Sigmoid colon (tissue), 7 donors: ENCODE results near the gene TIAM1. TPM values are rescaled to one million over a fixed set of nuclear protein-coding genes. Genes with fewer than 3 reads are reported as not detected.

Experiments
- DNase-seq: peaks from one replicate; pipeline ENCODE4 v3.0.0-alpha.2; 2019
- H3K27ac ChIP-seq, 4 donors: fragments of 200-600 bp; sonication (generic); one replicate each; pipeline ENCODE4 v1.5.1; 2016 to 2019; ENCODE audit warnings: mild to moderate bottlenecking in 1 of 4
- H3K27me3 ChIP-seq, 3 donors: fragments of 200-600 bp; sonication (generic); one replicate each; pipeline ENCODE4 v1.5.1; 2019; ENCODE audit warnings: mild to moderate bottlenecking in 1 of 3
- H3K36me3 ChIP-seq, 4 donors: fragments of 200-600 bp; sonication (generic); one replicate each; pipeline ENCODE4 v1.5.1; 2016 to 2019
- H3K4me1 ChIP-seq, 4 donors: fragments of 200-600 bp; sonication (generic); one replicate each; pipeline ENCODE4 v1.5.1; 2017 to 2019
- H3K4me3 ChIP-seq, 4 donors: fragments of 200-600 bp; sonication (generic); one replicate each; pipeline ENCODE4 v1.5.1; 2017 to 2019; ENCODE audit warnings: mild to moderate bottlenecking in 2 of 4, moderate library complexity in 1 of 4
- H3K9me3 ChIP-seq, 4 donors: fragments of 200-600 bp in 3 of 4; sonication (generic) in 3 of 4; one replicate each; pipeline versions ENCODE4 v1.5.1 to v1.6.1; 2013 to 2019
- CTCF ChIP-seq, 4 experiments: fragments of 450-650 bp in 3 of 4; fragments of 200-600 bp in 1 of 4; IDR thresholded peaks; one replicate each; pipeline ENCODE4 v1.5.1; 2016 to 2019; ENCODE audit warnings: antibody characterized with exemption in 4 of 4, mild to moderate bottlenecking in 3 of 4, moderate library complexity in 2 of 4
- EP300 ChIP-seq, 4 donors: sonication (generic); formaldehyde crosslinking; IDR thresholded peaks; one replicate each; pipeline ENCODE4 v1.6.1; 2017; ENCODE audit warnings: antibody characterized with exemption in 4 of 4
- POLR2A ChIP-seq, 2 donors: fragments of 450-650 bp; IDR thresholded peaks; one replicate each; pipeline ENCODE4 v1.6.1; 2016; ENCODE audit warnings: antibody characterized with exemption in 2 of 2, mild to moderate bottlenecking in 2 of 2, moderate library complexity in 2 of 2
- POLR2AphosphoS5 ChIP-seq, 4 donors: sonication (generic); formaldehyde crosslinking; IDR thresholded peaks; one replicate each; pipeline ENCODE4 v1.6.1; 2017; ENCODE audit warnings: antibody characterized with exemption in 4 of 4
- WGBS, 2 donors: extraction: QIAGEN DNeasy Blood & Tissue Kit; methylation state at CpG; one replicate each; pipeline ENCODE4 v1.1.7; 2013; 5-methylcytosine and 5-hydroxymethylcytosine counted together
- intact Hi-C: fragments of 100-400 bp; cut with DNase I; formaldehyde crosslinking; loops from one replicate; pipeline ENCODE4 v1.15.1; 2023
- polyA plus RNA-seq, 3 donors: library from polyadenylated mRNA; stranded (reverse); fragments of 200-250 nt; gene quantifications; one replicate each; pipeline ENCODE4 v1.2.3, GENCODE V29; 2013
- total RNA-seq, 4 donors: library from RNA; depleted of rRNA; stranded (reverse); fragments of >200 nt; gene quantifications; one replicate each; pipeline ENCODE4 v1.1.0, GENCODE V29; 2016
- donor health status: healthy with polysubstance abuse.
- donor health status: Bipolar disorder and iron deficiency.
- donor health status: healthy.

The TIAM1 gene
- total and polyA plus RNA-seq, 7 donors = 1.2 to 20.5 (median 8.6) TPM

DNA sequence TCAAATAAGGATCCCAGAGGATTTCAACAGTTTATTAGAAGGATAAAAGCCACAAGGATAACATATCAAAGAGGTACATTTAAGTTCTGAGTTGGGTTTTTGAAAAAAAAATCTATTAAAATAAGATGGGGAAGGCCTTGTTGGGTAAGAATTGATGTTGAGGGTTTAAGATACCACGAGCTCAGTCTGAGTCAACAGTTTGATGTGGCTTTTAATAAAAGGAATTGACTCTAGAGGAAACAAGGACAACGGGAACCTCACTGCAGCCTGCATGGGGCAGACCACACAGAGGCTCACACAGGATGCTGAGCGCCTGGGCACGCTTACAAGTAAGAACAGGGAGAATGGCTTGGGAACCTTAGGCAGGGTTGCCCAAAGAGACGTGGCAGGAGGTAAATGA is 107.5 kb downstream of the TIAM1 start:
- intact Hi-C loops = no loop called here
- DNase-seq = no peak
- no peaks in the 10 kb centered on the region for H3K4me1 ChIP-seq
- no peak overlapping the region for H3K4me3 ChIP-seq
- H3K36me3 ChIP-seq = no peaks in the 10 kb centered on the region
- peaks cover 0 to 3% (median 0%) of the 10 kb centered on the region in 4 donors for H3K9me3 ChIP-seq
- 68 to 78% methylated on average over 5 of the region's 5 CpGs for WGBS, 2 donors
- no peak for TF ChIP-seq EP300 (IDR thresholded peaks at IDR 0.05)
- TF ChIP-seq POLR2A (IDR thresholded peaks at IDR 0.05) = no peak
- TF ChIP-seq POLR2AphosphoS5 (IDR thresholded peaks at IDR 0.05) = no peak
- no peak for TF ChIP-seq CTCF (IDR thresholded peaks at IDR 0.05)
- H3K27me3 ChIP-seq = no peaks in the 10 kb centered on the region
- H3K27ac ChIP-seq = no peak overlapping the region

GRCh38 chr21:31235671-31236450 is 108.2 kb downstream of the TIAM1 start:
- no peaks in the 10 kb centered on the region for H3K27me3 ChIP-seq
- H3K9me3 ChIP-seq = peaks cover 0 to 3% (median 0%) of the 10 kb centered on the region in 4 donors
- intact Hi-C loops = no loop called here
- no peak for DNase-seq
- H3K4me3 ChIP-seq = no peak overlapping the region
- H3K36me3 ChIP-seq = no peaks in the 10 kb centered on the region
- 85 to 89% methylated on average over 6 of the region's 6 CpGs for WGBS, 2 donors
- H3K27ac ChIP-seq = no peak overlapping the region
- no peaks in the 10 kb centered on the region for H3K4me1 ChIP-seq
- TF ChIP-seq EP300 (IDR thresholded peaks at IDR 0.05) = no peak
- no peak for TF ChIP-seq CTCF (IDR thresholded peaks at IDR 0.05)
- no peak for TF ChIP-seq POLR2AphosphoS5 (IDR thresholded peaks at IDR 0.05)
- TF ChIP-seq POLR2A (IDR thresholded peaks at IDR 0.05) = no peak

GRCh38 chr21:31234936-31235335 is 109.1 kb downstream of the TIAM1 start:
- DNase-seq = no peak
- no peak overlapping the region for H3K27ac ChIP-seq
- no peak overlapping the region for H3K4me3 ChIP-seq
- H3K36me3 ChIP-seq = no peaks in the 10 kb centered on the region
- no peaks in the 10 kb centered on the region for H3K27me3 ChIP-seq
- intact Hi-C loops = no loop called here
- H3K9me3 ChIP-seq = peaks cover 0 to 2% (median 0%) of the 10 kb centered on the region in 4 donors
- TF ChIP-seq POLR2A (IDR thresholded peaks at IDR 0.05) (no peak), POLR2AphosphoS5 (IDR thresholded peaks at IDR 0.05) (no peak), EP300 (IDR thresholded peaks at IDR 0.05) (no peak), CTCF (IDR thresholded peaks at IDR 0.05) (no peak)
- no peaks in the 10 kb centered on the region for H3K4me1 ChIP-seq
- 89 to 93% methylated on average over 2 of the region's 2 CpGs for WGBS, 2 donors

DNA sequence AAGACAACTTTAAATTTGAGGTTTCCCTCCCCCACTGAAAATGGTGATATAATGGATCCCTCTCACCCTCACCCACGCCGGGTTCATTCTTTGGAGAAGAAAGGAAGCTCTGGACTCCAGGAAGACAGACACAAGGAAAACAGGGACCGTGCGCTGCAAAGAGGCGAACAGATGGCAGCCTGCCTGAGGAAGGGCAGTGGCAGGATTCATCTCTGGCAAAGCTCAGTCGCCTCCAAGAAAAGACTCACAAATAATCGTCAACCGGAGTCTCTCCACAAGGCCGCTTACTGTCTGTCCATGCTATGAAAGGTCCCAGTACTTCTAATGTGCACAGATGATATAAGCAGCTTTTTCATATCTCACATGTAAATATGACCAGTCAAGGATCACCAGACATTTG is 110.3 kb downstream of the TIAM1 start:
- 90 to 94% methylated on average over 9 of the region's 9 CpGs for WGBS, 2 donors
- H3K27me3 ChIP-seq = no peaks in the 10 kb centered on the region
- no peaks in the 10 kb centered on the region for H3K4me1 ChIP-seq
- no peak overlapping the region for H3K4me3 ChIP-seq
- no peak overlapping the region for H3K27ac ChIP-seq
- TF ChIP-seq EP300 (IDR thresholded peaks at IDR 0.05) (no peak), CTCF (IDR thresholded peaks at IDR 0.05) (no peak), POLR2AphosphoS5 (IDR thresholded peaks at IDR 0.05) (no peak), POLR2A (IDR thresholded peaks at IDR 0.05) (no peak)
- DNase-seq = no peak
- H3K36me3 ChIP-seq = no peaks in the 10 kb centered on the region
- H3K9me3 ChIP-seq = no peaks in the 10 kb centered on the region
- intact Hi-C loops = no loop called here
